Left ventricle myocardium inferior (tissue), 1 donor: ENCODE results near the gene CYB5R4. TPM values are rescaled to one million over a fixed set of nuclear protein-coding genes. Genes with fewer than 3 reads are reported as not detected.

Experiments
- DNase-seq: peaks from one replicate; pipeline ENCODE4 v3.0.0-alpha.2; 2020
- H3K27ac ChIP-seq: fragments of 200-600 bp; replicated peaks from 2 replicates; pipeline ENCODE4 v1.8.0; 2021
- H3K27me3 ChIP-seq: fragments of 200-600 bp; 2 replicates; pipeline ENCODE4 v1.8.0; 2021; ENCODE audit warnings: low read depth
- H3K36me3 ChIP-seq: fragments of 200-600 bp; 2 replicates; pipeline ENCODE4 v1.8.0; 2021
- H3K4me1 ChIP-seq: fragments of 200-600 bp; 2 replicates; pipeline ENCODE4 v1.8.0; 2021
- H3K4me3 ChIP-seq: fragments of 200-600 bp; 2 replicates; pipeline ENCODE4 v1.8.0; 2021; ENCODE audit warnings: mild to moderate bottlenecking, moderate library complexity
- H3K9me3 ChIP-seq: fragments of 200-600 bp; replicated peaks from 2 replicates; pipeline ENCODE4 v1.8.0; 2021
- CTCF ChIP-seq: fragments of 200-600 bp; IDR thresholded peaks from 2 replicates; pipeline ENCODE4 v1.8.0; 2021; ENCODE audit warnings: antibody characterized with exemption, mild to moderate bottlenecking, borderline replicate concordance
- intact Hi-C: fragments of 100-400 bp; cut with micrococcal nuclease; formaldehyde crosslinking; loops from one replicate; pipeline ENCODE4 v1.11.0; 2022
- total RNA-seq: library from RNA; stranded (reverse); fragmentation: NEBNext Ultra II Directional; extraction: Animal tissue kit (Norgen Biotek cat#: 25700); gene quantifications from one replicate; pipeline ENCODE4 v1.2.1, GENCODE V29; 2021
- donor health status: DM: no; HTN: yes; CAD: no; lungs with severe emphysema.

CYB5R4 gene
- total RNA-seq, 1 donor from 2014 or later = 14.5 TPM

GRCh38 chr6:83962582-83962981 lies 103.1 kb downstream of the CYB5R4 start:
- Histone ChIP-seq H3K36me3 (peaks cover 82% of the 10 kb centered on the region), H3K9me3 (peaks cover 29% of the 10 kb centered on the region), H3K27me3 (no peaks in the 10 kb centered on the region), H3K4me3 (no peak overlapping the region), H3K27ac (no peak overlapping the region), H3K4me1 (no peaks in the 10 kb centered on the region)
- TF ChIP-seq CTCF = no peak
- intact Hi-C loops = no loop called here
- no peak for DNase-seq

GRCh38 chr6:83966539-83966938 lies 107.0 kb downstream of the CYB5R4 start:
- no peak for TF ChIP-seq CTCF
- H3K36me3 ChIP-seq = peaks cover 45% of the 10 kb centered on the region
- H3K4me3 ChIP-seq = no peak overlapping the region
- H3K27me3 ChIP-seq = no peaks in the 10 kb centered on the region
- H3K27ac ChIP-seq = no peak overlapping the region
- no peaks in the 10 kb centered on the region for H3K4me1 ChIP-seq
- intact Hi-C loops = no loop called here
- peaks cover 44% of the 10 kb centered on the region for H3K9me3 ChIP-seq
- DNase-seq = no peak

GRCh38 chr6:83970582-83970981 lies 111.1 kb downstream of the CYB5R4 start:
- Histone ChIP-seq H3K4me1 (no peaks in the 10 kb centered on the region), H3K27me3 (no peaks in the 10 kb centered on the region), H3K36me3 (peaks cover 9% of the 10 kb centered on the region), H3K4me3 (no peak overlapping the region), H3K27ac (no peak overlapping the region), H3K9me3 (peaks cover 33% of the 10 kb centered on the region)
- no peak for TF ChIP-seq CTCF
- intact Hi-C loops = no loop called here
- DNase-seq = no peak

- no peak for DNase-seq
- Histone ChIP-seq H3K4me1 (no peaks in the 10 kb centered on the region), H3K36me3 (no peaks in the 10 kb centered on the region), H3K9me3 (peaks cover 12% of the 10 kb centered on the region), H3K27ac (no peak overlapping the region), H3K27me3 (no peaks in the 10 kb centered on the region), H3K4me3 (no peak overlapping the region)
- intact Hi-C loops = no loop called here
- TF ChIP-seq CTCF = no peak
Measured at GRCh38 chr6:83974409-83975050, 115.0 kb downstream of the CYB5R4 start.

GRCh38 chr6:83976037-83976755 lies 116.7 kb downstream of the CYB5R4 start:
- Histone ChIP-seq H3K36me3 (no peaks in the 10 kb centered on the region), H3K9me3 (peaks cover 19% of the 10 kb centered on the region), H3K4me3 (no peak overlapping the region), H3K27ac (no peak overlapping the region), H3K4me1 (no peaks in the 10 kb centered on the region), H3K27me3 (no peaks in the 10 kb centered on the region)
- no peak for DNase-seq
- no peak for TF ChIP-seq CTCF
- intact Hi-C loops = no loop called here
